Activated effector memory CD4-positive, alpha-beta T cell treated with anti-CD3 and anti-CD28 coated beads, Interleukin-2, amount 50 U/mL, for 16 hours (primary cell): Measurements from ENCODE around the gene TACR3.
"Not testable (repeated sequence)": the region's sequence is repeated elsewhere in the genome, so short reads cannot be mapped to it uniquely, and the experiment has no call there.

ENCODE experiments used
- DNase-seq: peaks from one replicate; pipeline ENCODE4 v3.0.0-alpha.2; 2020

TACR3 gene

GRCh38 chr4:103719830-103720207, at the start of gene TACR3:
Gene TACR3, minus strand, starts transcription at chr4:103719985. Its CDS starts 310 bp downstream, at chr4:103719675.
- DNase-seq, result no peak

DNA sequence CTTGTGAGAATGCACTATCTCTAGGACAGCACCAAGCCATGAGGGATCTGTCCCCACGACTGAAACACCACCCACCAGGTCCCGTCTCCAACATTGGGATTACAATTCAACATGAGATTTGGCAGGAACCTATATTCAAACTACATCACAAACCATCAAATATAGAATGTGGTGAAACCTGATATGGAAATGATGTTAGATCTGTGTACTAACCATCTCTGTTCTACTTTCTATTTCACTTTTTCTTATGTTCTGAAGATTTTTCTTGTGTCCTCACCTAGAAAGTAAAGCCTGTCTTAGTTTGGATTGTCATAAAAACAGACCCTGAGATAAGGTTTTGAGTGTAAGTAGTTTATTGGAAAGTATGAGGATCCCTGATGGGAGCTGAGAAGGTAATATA, 37.8 kb upstream of the TACR3 start:
- no peak for DNase-seq

DNA sequence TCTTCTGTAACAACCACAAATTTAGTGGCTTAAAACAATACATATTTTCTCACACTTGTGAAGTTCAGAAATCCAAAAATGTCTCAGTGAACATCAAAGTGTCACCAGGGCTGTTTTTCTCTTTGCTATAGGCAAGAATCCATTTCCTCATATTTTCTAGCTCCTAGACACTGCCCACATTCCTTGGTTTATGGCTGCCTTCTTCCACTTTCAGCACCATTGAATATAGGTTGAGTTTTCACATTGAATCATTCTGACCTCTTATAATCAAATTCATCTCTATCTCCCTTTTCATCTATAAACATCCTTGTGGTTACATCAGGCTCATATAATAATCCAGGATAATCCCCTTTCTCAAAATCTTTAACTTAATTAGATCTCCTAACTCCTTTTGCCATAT, 37.0 kb upstream of the TACR3 start:
- no peak for DNase-seq

DNA sequence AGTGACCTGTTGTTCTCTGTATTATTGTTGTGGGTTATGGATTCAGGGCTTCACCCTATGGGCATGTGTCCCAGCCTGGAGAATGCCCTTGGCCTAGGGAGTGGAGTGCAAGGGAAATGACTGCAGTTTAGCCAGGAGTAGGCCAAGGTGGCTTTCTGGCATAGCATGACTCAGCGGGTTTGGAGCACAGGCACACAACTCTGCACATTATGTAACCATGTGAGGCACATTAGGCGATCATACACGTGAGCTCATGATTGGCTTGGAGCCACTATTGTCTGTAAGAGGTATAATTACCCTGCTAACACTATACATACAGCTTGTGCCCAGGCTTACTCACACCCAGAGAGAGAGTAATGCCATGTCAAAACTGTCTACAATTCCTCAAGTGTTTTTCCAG, 35.1 kb upstream of the TACR3 start:
- DNase-seq, result no peak

DNA sequence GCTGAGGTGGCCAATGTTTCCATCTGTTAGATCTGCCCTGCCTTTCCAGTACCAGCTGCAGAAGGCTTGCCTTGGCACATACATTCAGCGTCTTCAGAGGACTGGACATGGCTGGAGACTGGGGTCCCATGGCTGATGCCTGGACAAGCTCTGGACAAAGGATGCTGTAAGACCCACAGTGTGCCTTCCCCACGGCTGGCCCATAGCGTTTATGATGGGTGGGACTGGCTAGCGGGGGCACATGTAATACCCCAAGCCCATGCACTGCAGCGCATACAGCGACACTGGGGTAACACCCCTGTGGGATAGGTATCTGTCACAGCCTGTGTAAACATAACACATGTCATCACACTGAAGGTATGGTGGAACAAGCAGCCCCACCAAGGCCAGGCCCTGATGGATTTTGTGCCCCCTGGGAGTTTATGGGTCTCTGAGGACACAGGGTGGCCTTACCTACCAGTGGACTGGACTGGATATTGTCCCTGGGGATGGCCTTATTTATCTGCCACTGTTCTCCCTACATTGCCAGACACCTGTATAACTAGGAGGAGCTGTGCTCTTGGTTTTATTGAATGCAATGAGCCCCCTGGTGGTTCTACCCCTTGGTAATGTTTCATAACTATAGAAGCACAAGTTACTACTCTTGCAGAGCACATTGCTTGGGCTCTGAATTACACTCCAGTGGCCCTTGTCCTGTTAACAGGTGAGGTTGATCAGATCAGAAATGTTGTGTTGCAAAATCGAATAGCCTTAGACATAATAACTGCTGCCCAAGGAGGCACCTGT, 34.3 kb upstream of the TACR3 start:
- DNase-seq, result no peak

GRCh38 chr4:103723150-103723549, 3.4 kb upstream of the TACR3 start:
- not testable (repeated sequence) for DNase-seq

DNA sequence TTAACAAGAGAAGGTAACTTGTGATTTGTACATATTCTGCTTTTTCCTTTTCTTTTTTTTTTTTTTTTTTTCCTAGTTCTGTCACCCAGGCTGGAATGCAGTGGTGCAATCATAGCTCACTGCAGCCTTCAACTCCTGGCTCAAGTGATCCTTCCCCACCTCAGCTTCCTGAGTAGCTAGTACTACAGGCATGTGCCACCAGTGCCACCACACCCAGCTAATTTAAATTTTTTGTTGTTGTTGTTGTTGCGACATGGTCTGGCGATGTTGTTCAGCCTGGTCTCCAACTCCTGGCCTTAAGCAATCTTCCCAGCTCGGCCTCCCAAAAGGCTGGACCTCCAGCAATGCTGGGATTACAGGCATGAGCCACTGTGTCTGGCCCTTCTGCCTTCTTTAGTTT, 1.5 kb upstream of the TACR3 start:
- no peak for DNase-seq

DNA sequence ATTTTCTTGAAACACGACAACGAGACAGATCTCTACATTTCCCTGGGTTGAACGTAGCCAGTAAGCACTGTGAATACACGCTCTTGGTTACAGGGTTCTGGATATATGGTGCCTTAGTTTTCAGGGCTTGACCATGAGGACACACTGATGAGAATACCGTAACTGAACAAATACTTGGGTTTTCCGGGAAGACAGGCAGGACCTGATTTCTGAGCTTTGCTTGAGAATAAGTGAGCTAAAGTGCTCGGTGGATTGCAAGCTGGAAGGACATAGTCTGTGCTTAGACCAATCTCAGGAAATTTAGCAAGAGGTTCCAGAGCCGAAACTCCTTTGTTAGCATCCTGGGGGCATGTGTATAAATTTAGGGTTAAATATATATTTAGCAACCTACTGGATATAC, 876 bp upstream of the TACR3 start:
- no peak for DNase-seq

GRCh38 chr4:103719105-103719829, 518 bp downstream of the TACR3 start:
- no peak for DNase-seq

DNA sequence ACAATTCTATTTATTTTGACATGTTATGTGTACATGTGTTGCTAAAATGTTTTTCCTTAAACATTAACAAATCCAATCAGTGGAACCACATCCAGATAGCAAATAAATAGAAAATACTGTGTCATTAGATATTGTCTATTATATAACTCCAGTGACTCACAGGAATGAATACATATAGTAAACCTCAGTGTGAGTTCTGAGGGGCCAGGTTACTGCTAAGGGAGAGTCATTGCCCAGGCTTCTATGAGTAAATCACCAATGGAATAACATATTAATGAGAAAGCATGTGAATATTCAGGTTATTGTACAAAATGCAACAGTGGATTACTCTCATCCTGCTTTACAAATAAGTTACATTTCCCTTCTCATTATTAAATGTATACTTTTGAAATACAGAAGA, 27.2 kb downstream of the TACR3 start:
- no peak for DNase-seq

- no peak for DNase-seq
Measured at GRCh38 chr4:103673983-103674382, 45.8 kb downstream of the TACR3 start.

- not testable (repeated sequence) for DNase-seq
Measured at GRCh38 chr4:103666764-103667163, 53.0 kb downstream of the TACR3 start.

GRCh38 chr4:103664436-103665075, 55.2 kb downstream of the TACR3 start:
- DNase-seq, result no peak

GRCh38 chr4:103648541-103648940, 71.2 kb downstream of the TACR3 start:
- DNase-seq, result no peak

- no peak for DNase-seq
Measured at GRCh38 chr4:103645991-103646390, 73.8 kb downstream of the TACR3 start.

GRCh38 chr4:103634236-103634635, 85.5 kb downstream of the TACR3 start:
- no peak for DNase-seq

- DNase-seq, result no peak
Measured at GRCh38 chr4:103626296-103626695, 93.5 kb downstream of the TACR3 start.

GRCh38 chr4:103591841-103592240, 127.9 kb downstream of the TACR3 start:
- DNase-seq, result no peak

DNA sequence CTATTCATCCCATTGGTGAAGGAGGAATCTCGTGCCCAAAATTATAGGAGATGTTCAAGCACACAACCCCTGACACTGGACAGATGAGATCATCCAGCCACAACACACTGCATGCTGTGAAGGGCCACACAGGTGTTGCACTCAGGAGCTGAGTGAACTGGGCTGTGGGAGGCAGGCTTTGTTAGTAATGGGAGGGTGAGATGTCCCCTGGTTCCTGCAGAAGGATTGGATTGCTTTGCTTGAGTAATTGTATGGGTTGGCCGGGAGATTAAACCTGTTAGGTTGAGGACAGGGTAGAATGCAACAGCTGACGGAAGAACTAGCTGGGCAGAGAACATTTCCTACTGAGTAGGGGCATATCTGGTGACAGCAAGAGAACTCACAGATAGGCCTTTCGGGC, 152.2 kb downstream of the TACR3 start:
- DNase-seq, result no peak

DNA sequence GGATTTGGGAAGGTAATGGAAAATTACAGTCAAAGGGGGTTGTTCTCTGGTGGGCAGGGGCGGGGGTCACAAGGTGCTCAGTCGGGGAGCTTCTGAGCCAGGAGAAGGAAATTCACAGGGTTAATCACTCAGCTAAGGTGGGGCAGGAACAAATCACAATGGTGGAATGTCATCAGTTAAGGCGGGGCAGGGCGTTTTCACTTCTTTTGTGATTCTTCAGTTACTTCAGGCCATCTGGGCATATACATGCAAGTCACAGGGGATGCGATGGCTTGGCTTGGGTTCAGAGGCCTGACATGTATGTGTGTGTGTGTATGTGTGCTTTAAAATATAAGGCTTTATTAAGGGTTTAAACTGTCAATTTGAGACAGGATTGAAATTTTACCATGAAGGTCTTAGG, 160.6 kb downstream of the TACR3 start:
- DNase-seq, result not testable (repeated sequence)
